Middle frontal gyrus (tissue), 1 donor: Measurements from ENCODE around the gene ZNF23.

Experiments
- DNase-seq: peaks from one replicate; pipeline ENCODE4 v3.0.0-alpha.2; 2015; ENCODE audit warnings: low spot score; ENCODE audit errors: extremely low spot score

The ZNF23 gene

DNA sequence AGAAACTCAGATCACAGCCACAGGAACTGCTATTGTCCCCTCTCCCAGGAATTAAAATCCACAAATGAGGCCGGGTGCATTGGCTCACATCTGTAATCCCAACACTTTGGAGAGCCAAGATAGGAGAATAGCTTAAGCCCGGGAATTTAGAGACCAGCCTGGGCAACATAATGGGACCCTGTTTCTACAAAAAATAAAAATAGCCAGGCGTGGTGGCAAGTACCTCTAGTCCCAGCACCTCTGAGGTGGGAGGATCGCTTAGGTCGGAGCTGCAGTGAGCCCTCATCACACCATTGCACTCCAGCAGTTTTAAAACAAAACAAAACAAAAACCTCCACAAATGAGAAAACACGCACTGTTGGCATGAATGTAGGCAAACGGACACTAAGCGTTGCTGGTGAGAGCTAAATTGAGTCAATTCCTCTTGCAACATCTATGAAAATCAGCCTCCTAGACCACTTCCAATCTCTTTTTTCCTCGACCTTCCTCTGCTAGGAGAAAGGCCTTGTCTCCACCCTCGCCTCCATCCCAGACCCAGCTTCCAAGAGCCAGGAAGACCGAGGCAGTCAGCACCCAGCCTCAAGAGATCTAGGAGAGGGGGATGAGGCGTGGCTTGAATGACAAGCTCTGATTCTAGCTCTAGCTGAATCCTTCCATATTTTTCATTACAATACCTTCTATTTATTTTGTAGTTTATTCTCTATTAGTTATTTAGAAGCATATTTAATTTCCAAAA is 35.0 kb downstream of the ZNF23 start:
- DNase-seq = no peak

DNA sequence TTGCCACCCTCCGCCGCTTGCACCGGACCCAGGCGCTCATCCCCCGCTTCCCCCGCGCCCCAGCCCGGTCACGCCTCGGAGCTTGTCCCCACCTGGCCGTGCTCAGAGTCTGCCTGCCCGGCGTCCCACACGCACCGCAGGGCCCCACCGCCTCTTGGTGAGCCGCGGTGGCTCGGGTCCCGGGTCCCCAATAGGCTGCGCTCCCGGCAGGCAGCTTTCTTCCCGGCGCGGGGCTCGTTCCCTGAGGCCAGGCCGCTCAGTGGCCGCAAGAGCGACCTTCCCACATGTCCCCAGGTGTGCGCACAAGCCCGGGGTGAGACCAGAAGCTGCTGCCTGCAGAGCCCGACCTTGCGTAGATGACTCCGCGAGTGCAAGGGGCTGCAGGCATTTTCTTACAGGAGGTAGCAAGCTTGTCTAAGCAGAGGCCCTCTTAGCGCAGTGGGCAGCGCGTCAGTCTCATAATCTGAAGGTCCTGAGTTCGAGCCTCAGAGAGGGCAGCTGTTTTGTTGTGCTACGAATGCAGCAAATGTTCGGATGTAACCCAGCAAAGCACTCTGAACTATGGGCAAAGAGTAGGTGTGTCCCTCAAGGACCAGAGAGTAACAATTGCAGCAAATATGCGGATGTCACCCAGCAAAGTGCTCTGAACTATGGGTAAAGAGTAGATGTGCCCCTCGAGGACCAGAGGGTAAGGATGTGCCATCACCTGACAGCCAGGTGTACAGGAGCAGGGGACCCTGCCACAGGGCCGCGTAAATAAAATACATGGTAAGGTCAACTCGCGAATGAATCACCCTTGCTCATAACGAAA is 35.8 kb downstream of the ZNF23 start:
- DNase-seq = no peak

DNA sequence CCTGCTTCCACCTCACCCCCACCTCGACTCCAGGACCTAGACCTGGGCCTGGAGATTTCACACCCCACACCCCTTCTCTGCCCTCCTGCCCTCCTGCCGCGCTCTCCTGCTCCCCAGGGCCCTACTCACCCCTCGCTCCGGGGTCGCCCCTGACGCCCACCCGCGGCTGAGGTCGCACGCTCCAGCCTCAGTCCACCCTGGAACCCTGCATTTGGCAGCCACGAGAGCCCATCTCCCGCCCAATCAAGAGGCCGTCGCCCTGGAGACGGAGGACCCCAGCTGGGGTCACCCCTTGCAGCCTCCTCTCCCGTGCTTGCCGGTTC is 36.3 kb downstream of the ZNF23 start:
- no peak for DNase-seq

DNA sequence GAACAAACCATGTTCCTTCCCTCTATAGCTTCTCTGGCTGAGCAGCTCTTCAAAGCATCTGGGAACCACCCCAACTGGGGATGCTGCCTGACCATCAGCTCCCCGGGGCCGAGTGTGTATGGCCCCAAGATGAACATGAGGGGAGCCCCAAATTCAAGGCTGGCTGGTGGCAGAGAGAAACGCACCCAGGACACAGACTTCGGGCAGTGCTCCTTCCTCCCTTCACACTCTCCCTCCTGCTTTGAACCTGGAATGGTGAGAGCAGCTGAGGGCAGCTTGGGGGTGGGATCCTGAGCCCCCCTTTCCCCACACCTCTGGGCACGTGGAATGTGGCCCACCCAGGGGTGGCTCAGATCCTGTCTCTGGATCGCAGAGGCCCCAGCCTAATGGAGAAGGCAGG is 37.4 kb downstream of the ZNF23 start:
- DNase-seq = no peak

DNA sequence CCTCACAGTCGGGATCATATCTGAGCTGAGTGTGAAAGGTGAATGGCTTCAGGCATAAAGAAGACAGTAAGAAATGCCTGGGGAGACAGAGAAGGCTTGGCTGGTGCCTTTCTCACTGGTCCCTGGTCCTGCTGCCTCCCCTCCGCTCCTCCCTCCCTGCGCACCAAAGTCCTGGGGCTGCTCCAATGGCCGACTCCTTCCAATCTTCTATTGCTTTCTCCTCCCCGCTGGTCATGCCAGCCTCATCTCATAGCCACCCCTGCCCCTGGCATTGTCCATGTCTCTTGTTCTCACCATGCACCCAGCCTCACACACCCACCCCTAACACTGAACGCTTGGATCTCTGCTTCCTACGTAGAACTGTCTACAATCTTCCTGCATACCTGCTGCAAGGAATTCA is 38.2 kb downstream of the ZNF23 start:
- no peak for DNase-seq

DNA sequence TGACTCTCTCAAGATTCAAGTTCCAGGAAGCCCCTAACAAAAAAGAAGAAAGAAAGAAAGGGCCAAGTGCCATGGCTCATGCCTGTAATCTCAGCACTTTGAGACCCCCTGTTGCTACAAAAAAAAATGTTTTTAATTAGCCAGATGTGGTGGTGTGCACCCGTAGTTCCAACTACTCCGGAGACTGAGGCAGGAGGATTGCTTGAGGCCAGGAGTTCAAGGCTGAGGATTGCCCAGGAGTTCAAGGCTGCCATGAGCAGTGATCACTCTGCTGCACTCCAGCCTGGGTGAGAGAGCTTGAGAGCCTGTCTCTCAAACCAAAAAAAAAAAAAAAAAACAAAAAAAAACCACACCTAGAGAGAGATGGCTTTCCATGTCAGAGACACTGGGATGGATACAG is 39.0 kb downstream of the ZNF23 start:
- no peak for DNase-seq

DNA sequence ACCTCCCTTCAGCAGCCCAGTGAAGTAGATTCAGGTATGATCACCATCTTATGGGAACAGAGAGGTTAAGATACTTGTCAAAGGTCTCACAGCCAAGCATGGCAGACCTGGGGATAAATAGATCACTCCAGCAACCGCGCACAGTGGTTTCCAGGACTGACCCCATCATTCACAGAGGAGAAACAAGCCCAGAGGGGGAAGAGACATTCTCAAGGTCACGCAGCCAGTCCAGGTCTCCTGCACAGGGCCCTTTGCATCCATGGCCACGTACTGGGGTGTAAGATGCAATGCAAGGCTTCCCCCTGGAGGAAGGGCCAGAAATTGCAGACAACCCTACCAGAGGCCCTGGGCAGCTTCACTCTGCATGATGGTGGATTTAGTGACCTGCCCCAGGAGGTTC is 40.1 kb downstream of the ZNF23 start:
- no peak for DNase-seq

DNA sequence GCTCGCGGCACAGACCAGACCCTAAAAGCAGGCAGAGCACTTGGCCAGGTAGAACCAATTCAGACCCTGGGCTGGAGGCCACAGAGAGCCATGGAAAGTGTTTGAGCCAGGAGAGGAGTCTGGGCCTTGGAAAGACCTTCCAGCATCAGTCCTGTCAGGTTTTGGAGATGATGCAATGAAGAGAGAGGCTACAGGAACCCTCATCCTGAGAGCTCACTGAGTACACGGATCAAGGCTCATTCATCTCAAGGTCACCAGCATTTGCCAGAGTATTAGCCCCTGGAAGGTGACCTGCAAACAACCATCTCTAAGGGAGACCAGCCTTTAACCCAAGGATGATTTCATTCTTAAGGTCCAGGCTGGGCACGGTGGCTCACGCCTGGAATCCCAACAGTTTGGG is 48.0 kb downstream of the ZNF23 start:
- no peak for DNase-seq

DNA sequence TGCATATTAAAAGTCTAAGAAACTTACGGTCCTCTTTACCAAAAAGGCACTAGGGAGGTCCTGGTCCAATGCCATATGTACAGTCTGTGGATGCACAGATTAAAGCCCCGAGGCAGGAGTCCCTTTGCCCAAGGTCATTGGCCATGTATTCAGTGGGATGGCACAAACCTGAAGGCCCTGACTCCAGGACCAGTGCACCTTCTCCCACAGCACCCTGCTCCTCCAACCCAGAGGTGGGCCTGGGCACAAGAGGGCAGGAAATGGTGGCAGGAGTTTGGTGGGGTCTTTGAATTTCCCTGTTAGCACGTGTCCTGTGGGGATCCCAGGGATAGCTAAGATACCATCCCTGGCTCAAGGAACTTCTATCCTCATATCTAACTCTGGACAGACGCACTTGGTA is 48.7 kb downstream of the ZNF23 start:
- DNase-seq = no peak

DNA sequence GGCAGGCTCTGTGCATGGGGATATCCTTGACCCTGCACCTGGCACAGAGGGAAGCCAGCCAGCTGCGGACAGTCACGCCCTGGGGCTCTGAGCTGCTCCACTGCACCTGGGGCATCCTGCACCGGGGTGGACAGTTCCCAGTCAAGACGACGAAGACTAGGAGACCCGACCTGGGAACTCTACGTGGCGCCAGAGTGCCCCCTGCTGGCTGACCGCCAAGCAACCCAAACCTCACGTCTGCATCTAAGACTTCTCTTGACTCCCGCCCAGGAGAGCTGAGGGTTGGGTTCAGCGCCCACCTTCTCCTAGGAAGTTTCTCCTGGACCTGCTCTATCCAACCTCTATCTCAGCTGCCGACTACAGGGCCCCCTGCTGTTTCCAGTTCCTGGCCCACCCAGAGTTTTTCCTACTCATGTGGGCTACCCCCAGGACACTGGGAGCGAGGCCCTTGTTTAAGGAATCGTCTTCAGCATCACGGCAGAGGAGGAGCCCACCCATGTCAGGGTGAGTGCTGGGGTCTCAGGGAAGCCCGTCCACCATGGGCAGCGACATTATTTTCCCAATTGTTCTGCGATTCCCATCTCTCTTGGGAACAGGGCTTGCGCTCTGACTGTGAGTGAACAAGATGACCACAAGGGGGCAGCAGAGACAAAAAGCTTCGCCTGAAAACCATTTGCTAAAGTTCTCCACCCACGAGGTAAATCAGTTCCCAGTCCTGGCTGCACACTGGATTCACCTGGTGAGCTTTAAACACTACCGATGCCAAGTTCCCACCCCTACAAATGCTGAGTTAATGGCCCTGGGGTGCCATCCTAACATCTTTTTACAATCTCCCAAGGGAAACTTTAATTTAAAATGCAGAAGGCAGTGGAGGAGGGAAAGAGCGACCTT is 49.5 kb downstream of the ZNF23 start:
- peak; percentile 35 for DNase-seq

DNA sequence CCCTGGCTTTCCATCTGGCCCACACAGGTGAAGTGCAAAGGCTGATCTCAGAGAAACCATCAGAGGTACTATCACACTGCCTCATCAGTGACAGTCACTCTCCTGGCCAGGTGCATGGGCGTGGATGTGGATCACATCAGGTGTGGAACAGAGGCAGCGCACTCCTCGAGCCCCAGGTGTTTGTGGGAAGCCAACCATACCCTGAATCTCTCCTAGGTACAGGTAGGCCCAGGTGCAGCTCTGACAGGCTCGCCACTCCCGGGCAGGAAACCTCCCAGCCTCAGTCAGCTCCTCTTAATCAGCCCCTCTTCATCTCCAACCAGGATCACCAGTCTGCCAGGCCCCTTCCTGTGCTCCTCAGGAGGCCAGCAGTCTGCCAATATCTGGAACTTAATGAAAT is 51.9 kb downstream of the ZNF23 start:
- DNase-seq = no peak

DNA sequence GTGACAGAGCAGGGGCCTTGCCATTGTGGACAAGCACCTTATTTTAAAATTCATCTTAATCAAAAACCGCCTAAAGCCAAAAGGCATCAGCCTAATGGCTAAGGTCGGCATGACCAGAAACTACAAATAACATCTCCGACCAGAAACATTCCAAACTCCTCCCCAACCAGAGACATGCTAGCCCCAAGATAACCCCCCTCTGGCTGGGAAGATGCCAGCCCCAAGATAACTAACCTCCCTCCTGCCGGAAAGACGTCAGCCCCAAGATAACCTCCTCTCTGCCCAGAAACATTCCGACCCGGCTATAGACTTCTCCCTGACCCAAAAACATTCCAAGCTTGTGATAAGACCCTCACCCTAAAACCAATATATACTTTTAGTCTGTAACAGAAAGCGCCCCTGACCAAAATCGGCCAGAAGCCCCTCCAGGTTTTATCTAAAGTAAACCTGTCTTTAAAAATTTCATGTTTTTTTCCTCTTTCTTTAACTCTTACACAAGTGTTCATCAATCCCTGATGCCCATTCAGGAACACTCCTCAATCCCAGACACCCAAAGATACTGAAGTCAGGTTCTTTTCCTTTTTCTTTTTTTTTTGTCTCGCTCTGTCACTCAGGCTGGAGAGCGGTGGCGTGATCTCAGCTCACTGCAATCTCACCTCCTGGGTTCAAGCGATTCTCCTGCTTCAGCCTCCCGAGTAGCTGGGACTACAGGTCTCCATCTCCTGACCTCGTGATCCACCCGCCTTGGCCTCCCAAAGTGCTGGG is 52.9 kb downstream of the ZNF23 start:
- no peak for DNase-seq

DNA sequence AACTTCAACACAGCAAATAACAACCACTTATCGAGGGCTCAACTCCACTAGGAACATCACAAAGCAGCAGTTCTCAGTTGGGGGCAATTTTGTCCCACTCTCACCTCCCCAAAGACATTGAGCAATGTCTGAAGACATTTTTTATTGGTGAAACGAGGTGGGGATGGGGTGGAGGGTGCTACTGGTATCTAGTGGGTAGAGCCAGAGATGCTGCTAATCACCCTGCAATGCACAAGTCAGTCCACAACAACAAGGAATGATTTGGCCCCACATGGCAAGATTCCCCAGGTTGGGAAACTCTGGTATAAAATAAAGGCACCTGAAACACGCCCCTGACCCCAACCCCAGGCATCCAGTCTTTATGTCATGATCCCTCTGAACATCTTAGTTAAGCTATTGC is 53.5 kb downstream of the ZNF23 start:
- DNase-seq = no peak

DNA sequence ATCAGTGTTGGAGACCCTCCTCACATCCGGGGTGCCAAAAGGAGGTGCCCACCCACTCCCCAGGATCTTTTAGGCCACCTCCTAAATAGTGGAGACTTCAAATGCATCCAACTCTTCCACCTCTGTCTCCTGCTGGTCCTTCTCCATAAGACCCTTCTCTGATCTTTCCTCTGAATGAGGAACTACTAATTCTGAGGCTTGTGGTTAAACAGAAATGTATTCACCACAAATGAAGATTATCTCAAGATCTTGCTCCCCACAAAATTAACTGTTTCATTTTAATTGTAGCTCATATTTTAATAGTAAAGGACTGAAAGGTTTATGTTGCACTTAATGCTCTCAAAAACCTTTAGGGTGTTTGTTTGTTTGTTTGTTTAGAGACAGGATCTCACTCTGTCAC is 54.3 kb downstream of the ZNF23 start:
- DNase-seq = no peak

DNA sequence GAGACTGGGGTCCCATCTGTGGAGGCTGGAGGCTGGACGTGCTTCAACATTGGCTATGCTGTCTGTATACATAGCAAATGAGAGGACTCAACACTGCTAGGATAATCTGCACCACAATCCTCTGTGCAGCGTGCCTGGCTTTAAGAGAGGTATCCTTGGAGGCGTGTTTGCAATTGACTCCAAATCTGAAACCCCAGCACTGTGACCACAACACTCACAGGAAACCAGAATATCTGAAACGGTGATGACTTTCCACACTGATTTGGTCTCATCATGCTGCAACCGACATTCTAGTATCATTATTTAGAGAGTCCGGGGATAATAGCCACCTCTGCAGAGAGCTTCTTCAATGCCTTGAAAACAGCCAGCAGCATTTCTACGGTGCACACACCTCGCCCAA is 55.3 kb downstream of the ZNF23 start:
- no peak for DNase-seq

DNA sequence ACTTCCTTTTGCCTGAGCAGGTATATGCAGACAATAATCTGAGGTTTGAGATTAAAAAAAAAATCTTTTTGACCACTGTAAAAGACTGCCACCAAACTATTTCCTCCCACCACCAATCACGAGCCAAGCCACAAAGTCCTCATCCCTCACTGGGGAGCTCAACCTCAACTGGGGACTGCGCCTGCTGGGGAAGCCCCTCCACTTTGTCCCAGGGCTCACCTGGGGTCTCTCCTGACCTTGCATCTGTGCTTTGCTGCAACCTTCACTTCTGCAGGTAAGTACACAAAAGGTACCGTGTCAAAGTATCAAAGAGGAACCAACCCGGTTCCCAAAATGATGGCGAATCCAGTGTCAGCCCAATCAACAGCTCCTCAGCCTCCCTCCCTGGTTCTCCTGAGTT is 55.7 kb downstream of the ZNF23 start:
- DNase-seq = no peak

DNA sequence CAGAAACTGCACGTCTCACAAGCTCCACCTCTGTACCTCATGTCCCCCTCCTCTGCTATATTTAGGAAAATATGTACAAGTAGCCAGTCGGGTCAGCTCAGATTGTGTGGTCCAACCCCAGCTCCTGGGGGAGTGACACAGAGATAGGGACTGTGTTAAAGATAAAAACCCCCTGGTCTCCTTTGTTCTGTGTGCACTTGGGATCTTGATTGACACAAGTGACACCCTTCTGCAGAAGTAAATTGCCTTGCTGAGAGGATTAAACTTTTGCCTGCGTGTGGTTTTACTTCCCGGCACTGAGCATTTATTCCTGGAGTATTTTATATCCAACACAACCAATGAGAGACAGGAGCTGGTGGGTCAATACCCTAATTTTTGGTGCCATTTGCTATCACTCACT is 57.7 kb downstream of the ZNF23 start:
- no peak for DNase-seq

DNA sequence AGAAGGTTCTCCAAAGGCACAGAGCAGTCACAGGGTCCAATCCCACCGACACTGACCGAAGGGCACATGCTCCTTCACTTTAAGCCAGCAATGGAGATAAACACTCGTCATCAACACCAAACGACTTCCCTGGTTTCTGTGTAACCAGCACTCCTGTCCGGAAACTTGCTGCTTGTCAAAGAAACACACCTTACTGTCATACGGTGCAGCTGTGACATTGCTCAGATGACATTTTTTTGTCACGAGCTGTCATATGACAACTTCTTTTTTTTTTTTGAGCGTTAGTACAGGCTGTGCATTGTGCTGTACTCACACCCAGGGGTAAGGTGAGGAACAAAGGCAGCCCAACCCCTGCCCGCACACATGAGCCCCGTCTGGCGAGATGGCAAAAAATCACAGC is 59.4 kb downstream of the ZNF23 start:
- DNase-seq = no peak

DNA sequence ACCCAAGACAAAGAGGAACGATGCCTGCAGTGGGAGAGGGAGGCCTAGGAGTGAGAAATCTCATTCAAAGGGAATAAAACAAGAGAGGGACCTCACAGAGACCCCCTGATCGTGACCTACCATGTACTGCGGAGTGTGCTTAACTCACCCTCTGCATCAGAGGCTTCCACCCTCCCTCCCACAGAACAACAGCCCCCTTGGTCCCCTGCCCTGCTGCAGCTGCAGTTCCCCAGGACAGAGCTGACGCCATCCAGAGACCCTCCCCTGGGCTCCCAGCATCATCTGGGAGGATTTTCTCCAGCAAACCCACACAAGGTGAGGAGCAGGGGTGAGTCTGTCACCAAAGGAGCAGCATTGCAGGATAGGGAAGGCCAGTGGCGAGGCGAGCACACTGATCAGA is 60.0 kb downstream of the ZNF23 start:
- DNase-seq = no peak

DNA sequence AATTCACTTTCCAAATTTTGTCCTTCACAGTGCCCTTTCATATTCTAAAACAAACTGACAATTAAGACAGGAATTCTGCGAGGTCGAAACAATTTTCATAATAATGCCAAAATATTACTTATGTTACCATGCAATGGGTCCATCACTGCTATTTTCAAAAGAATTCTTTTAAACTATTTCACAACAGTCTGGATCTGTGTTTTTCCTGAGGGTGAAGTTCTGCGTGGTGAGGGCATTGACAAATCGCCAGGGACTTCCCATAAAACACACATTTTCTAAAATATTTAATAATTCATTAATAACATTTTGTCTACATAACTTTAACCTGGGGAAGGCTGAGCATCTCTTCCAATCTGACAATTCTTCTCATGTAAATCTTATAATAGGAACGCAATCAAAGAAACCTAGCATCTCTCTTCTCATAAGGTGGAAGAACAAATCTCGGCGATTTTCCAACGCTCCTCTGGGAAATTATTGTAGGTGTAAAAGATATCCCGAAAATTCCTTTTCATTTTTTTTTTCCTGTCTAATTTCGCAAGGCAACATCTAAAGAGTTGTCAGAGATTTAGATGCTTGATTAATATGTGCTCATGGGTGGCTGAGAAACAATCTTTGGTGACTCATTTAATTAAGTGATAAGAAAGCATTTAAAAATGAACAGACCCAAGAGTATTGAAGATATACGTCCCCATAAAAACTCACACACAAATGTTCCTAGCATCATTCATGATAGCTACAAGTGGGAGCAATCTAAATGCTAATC is 62.1 kb downstream of the ZNF23 start:
- no peak for DNase-seq
